Measurements from ENCODE around the gene TGM2.

DNA sequence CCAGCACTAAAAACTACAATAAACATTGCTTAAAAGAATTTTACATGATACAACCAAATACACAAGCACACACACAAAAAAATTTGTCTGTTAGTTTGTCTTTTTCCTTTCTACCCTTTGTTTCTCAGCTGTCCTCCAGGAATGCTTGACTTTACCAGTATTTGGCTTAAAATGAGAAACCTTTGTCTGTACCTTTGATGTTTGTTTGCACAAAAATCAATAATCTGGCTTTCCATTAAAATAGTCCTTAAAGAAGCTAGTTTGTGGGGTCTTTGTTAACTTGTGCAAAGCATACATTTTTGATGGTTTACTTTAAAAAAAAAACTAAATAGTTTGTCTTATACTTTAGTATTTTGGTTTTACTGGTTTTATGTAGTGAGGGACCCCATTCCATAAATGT, 82.2 kb downstream of the TGM2 start:
- no peak for TF ChIP-seq CTCF (IDR thresholded peaks at IDR 0.05)
- TF ChIP-seq EZH2 (IDR thresholded peaks at IDR 0.05; ENCODE audit: borderline replicate concordance, insufficient read depth, low read depth, low read length, poor library complexity, severe bottlenecking): no peak
